LoVo (cell line): ENCODE results near the gene ARHGAP28.
A peak's percentile ranks its signal among the peaks of the same experiment; 100 is the strongest.
"Not testable (repeated sequence)": the region's sequence is repeated elsewhere in the genome, so short reads cannot be mapped to it uniquely, and the experiment has no call there.

Experiments used
- DNase-seq: peaks from one replicate; pipeline ENCODE4 v3.0.0-alpha.2; 2016; ENCODE audit warnings: low spot score

ARHGAP28 gene

DNA sequence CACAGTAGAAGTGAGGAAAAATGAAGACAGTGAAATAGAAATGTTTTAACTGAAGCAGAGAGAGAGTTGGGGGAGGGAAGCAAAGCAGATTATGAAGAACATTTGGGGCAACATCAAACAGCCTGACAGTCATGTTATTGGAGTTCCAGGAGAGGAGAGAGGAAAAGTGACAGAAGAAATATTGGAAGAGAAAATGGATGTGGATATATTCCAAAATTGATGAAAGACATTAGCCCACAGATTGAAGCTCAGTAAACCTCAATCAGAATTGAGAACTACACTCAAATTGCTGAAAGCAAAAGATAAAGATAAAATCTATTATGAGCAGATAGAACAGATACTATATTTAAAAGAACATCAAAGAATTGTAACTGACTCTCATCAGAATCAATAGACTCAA lies 90.8 kb downstream of the ARHGAP28 start:
- no peak for DNase-seq

DNA sequence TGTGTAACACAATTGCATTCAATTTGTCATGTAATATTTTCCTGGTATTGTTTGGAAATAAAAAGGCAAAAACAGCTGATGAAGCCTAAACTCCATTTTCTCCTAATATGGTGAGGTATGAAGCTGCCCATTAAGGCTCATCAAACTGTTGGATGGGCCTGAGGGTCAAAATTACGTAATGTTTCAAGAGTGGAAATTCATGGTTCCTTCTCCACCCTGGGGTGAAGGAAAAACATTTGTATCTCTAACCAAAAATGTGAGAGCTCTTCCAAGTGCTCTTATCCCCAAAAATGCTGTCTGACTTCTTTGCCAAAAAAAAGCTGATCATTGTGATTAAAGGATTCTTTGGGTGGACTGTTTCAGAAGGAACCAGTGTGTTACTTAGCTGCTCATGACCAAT lies 91.8 kb downstream of the ARHGAP28 start:
- DNase-seq = no peak

DNA sequence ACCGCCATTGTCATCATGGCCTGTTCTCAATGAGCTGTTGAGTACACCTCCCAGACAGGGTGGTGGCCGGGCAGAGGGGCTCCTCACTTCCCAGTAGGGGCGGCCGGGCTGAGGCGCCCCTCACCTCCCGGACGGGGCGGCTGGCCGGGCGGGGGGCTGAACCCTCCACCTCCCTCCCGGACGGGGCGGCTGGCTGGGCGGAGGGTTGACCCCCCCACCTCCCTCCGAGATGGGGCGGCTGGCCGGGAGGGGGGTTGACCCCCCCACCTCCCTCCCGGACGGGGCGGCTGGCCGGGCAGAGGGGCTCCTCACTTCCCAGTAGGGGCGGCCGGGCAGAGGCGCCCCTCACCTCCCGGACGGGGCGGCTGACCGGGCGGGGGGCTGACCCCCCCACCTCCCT lies 97.6 kb downstream of the ARHGAP28 start:
- not testable (repeated sequence) for DNase-seq

DNA sequence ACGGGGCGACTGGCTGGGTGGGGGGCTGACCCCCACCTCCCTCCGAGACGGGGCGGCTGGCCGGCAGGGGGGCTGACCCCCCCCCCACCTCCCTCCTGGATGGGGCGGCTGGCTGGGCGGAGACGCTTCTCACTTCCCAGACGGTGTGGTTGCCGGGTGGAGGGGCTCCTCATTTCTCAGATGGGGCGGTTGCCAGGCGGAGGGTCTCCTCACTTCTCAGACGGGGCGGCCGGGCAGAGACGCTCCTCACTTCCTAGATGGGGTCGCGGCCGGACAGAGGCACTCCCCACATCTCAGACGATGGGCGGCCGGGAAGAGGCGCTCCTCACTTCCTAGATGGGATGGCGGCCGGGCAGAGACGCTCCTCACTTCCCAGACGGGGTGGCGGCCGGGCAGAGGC lies 98.0 kb downstream of the ARHGAP28 start:
- not testable (repeated sequence) for DNase-seq

DNA sequence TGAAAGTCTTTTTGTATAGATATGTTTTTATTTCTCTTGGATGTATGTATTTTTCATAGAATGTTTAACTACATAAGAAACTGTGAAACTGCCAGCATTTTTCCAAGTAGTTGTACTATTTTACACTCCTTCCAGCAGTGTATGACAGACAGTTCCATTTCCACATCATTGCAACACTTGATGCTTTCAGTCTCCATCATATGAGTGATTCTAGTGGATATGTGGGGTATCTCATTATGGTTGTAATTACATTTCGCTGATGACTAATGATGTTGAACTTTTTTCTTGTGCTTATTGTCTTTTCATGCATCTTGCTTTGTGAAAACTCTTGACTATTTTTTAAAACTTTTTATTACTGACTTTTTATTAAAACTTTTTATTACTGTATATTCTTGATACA lies 101.4 kb downstream of the ARHGAP28 start:
- no peak for DNase-seq

DNA sequence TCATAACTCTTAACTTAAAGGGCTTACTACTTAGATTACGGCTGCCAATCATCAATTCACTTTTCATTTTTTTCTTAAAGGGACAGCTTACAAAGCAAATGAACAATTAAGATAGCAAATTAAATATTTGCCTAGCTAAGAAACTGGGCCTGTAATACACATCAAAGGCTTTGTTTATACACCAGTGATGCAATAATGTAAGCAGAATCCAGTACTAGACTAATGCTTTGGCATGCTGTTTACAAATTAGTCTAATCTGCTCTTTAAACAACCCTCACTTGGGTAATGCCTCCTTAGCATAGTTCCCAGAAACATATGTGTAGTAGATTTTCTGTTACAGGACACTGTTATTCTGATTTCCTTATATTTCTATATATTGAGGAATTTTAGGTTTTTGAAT lies 105.8 kb downstream of the ARHGAP28 start:
- no peak for DNase-seq

DNA sequence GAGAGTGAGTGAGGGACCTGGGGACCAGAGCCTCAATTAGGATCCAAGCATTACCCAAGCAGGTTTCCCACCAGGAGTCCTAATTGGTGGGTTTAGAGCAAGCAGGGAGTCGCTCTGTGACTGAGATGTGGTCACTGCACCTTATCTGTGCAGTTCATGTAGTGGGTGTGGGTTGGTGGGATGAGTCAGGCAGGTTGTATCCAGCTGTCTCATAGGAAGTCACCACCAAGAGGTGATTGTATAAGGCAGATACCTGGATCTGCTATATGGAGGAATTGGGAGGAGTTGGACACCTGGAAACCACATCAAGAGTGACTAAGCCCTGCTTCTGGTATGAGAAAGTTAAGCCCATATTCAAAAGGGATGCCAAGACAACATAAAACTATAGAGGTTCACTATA lies 106.8 kb downstream of the ARHGAP28 start:
- peak; percentile 43 for DNase-seq

DNA sequence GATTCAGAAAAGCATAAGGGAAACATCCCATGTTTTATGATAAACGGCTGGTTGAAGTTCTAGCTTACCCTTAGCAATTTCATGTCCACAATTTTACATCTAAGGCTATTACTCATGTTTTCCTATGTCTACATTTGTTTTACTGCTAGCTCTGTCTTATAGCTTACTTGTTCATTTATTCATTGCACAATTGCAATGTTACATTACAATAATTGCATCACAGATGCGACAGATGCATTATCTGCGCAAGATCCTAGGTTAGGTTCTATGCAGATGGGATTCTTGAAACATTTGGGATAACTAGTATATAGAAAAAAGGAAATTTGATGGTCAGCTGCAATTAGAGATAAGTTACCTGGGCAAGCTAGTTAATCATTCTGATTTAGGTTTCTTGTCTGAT lies 108.4 kb downstream of the ARHGAP28 start:
- DNase-seq = no peak

DNA sequence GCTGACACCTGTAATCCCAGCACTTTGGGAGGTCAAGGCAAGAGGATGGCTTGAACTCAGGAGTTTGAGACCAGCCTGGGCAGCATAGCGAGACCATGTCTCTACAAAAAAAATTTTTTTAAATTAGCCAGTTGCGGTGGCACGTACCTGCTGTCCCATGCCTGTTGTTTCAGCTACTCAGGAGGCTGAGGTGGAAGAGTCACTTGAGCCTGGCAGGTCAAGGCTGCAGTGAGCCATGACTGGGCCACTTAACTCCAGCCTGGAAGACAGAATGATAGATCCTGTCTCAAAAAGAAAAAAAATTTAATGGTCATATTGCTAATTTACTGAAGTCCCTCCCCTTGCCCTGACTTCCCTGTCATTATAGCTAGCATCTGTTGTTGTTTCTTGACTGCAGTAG lies 112.6 kb downstream of the ARHGAP28 start:
- no peak for DNase-seq

DNA sequence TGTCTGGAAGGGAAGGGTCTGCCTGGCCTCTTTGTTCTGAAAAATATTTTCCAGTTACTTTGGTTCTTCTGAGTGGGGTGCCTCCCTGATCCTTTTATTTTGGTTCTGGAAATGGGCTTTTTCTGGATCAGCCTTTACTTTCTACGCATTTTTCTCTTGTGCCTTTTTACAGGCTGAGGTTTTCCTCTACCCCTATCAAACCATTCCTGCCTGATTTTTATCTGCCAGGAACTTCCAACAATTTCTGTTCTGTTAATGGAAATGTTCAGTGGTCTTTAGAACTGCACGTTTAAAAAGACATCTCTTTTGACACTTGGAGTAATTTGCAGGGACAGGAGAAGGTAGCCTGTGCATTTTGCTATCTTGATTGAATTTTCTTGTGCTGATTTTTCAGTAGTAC lies 113.8 kb downstream of the ARHGAP28 start:
- DNase-seq = no peak

DNA sequence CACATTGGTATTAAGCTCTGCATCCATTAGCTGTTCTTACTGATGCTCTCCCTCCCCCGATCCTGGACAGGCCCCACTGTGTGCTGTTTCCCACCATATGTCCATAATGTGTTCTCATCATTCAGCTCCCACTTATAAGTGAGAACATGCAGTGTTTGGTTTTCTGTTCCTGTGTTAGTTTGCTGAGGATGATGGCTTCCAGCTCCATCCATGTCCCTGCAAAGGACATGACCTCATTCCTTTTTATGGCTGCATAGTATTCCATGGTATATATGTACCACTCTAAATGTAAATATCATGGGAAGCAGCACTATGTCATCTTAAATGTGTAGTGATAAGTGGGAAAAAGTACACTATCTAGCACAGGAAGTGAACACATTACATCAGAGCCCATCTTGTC lies 116.0 kb downstream of the ARHGAP28 start:
- not testable (repeated sequence) for DNase-seq

DNA sequence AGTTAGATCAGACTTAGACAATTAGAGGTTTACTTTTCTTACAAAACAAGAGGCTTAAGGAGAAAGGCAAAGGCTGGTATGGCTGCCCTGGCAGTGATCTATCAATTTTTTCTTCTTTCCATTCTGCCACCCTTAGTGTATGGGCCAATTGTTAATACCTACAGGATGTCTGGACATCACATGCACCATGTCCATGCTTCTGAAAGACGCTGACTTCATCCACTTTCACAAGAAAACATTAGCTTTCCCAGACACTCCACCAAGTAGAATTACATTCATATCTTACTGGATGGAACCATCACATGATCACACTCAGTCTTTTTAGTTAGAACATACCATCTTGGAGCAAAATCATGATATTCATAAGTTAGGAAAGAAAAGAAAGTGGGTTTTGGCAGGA lies 120.9 kb downstream of the ARHGAP28 start:
- no peak for DNase-seq

DNA sequence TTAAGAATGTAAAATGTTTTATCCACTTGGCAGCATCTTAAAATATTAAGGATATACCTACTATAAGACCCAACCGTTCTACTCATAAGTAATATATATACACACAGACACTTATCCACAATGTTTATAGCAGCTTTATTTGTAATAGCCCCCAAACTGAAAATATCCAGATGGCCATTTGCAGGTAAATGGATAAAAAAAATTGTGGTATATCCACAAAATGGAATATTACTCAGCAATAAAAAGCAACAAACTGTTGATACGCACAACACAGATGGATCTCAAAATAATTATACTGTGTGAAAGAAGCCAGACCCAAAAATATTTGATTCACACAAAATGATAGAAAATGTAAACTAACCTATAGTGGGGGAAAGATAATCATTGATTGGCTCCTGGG lies 122.0 kb downstream of the ARHGAP28 start:
- no peak for DNase-seq

DNA sequence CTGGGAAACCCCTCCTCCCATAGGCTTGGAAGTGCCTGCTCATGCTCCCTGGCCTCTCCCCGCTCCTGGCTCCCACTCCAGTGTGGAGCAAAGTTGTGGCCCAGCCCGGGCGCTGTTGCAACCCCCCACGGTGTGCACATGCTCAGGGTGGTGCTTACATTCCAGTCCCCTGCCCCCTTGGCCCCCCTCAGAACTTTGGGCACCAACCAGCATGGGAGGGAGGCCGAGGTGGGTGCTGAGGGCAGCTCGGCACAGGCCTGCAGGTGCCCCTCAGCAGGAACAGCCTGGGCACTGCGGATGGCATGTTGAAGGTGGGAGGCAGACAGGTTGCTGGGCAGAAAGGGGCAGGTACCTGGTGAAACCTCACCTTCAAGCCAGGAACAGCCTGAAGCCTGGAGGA lies 125.3 kb downstream of the ARHGAP28 start:
- DNase-seq = no peak

DNA sequence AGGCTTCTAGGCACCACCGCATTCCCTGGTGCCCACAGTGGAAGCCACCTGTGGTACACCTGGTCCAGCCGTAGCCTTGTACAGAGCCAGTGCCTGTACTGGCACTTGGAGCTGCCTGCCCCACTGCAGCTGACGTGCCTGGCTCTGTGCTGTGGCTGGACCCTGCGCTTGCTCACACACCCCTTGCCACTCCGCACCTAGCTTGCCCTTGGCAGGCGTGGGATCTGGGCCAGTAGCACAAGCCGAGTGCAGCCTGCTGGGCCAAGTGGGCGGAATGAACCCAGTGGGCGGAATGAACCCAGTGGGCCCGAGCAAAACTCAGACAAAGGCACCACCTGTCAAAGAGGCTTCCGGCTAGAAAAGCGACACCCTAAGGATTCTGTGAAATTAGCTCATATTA lies 126.3 kb downstream of the ARHGAP28 start:
- DNase-seq = no peak

DNA sequence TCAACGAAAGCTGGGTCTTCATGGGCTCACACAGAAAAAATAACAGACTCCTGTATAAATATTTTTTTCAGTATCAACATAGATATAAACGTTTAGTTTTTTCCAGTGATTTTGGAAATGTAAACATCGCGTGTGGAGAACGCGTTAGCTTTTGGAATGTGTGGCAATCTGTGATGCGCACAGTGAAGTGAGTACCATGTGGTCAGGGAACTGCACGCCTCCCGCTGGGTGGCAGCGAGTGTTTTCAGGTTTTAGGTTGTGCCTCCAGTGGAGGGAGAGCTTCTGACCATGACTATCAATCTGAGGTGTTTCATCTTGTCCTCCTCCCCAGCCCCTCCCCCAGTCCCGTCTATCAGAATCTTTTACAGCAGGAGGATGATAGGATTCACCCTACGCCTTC lies 127.8 kb downstream of the ARHGAP28 start:
- no peak for DNase-seq

DNA sequence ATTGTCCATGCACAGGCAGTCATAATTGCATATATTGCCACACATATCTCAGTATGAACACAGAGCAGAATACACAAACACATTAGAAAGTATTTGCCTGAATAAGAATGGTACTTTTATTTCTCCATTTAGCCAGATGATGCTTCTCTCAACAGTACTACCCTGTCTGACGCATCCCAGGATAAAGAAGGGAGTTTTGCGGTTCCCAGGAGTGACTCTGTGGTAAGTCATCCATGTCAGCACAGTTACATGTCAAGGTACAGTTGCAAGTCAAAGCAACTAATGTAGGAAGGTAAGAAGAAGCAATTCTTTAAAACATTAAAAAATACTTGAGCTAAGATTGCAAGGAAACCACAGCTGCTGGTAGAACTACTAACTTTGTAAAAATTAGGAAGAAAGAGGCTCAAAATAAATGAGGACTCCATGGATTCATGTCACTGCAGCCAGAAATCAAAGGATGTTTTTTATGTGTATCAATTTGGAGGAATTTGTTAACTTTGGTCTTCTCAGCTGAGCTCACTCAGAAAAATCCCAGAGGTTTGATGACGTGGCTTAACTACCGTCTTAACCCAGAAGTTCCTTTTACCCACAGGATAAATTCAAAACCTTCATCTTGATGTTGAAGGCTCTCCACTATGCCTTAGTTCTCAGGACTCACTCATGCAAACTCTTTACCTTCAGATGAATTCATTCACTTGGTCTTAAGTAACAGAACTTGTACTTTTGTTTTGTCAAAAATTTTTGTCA lies 130.3 kb downstream of the ARHGAP28 start:
- no peak for DNase-seq

DNA sequence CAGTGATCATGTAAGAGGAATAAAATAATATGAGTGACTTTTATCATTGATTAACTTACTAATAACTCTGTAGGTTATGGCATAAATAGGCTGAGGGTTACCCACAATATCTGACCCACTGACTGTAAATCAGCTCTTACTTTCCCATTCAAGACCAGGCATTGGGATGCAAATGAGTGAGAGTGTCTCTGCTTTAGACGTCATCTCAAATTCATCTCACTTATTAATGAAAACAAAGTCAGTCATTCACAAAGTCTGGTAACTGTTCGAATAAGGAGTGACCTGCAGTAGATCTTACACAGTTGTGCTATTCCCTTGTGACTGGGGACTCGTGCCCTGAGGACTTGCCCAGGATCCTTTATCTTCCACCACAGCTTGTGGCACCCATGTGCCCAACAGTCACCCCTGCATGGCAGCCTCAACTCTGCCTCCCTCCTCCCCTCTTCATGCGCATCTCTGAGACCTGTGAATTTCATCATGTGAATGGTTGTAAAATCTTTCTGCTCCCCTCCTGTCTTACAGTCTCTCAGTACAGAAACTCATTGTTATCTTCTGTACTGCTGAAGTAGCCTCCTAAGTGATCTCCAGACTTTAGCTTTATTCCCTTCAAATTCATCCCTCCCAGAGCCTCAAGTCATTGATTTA lies 131.4 kb downstream of the ARHGAP28 start:
- no peak for DNase-seq

DNA sequence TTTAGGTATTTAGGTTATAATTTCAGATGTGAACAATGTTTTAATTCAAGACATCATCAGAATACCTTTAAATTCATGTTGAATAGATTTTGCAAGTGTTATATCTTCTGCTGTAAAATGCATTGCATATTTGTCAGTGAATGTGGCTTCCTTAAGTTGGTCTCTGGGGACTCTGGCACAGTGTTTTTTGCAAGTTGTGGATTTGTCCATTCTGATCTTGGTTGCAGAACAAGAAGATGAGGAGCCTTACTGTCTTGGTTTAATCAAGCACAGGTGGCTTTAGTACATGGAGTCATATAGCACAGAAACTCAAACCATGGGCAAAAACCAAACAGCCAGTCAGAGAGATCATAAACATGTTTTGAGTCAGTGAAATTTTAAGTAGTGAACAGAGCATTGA lies 135.7 kb downstream of the ARHGAP28 start:
- no peak for DNase-seq

DNA sequence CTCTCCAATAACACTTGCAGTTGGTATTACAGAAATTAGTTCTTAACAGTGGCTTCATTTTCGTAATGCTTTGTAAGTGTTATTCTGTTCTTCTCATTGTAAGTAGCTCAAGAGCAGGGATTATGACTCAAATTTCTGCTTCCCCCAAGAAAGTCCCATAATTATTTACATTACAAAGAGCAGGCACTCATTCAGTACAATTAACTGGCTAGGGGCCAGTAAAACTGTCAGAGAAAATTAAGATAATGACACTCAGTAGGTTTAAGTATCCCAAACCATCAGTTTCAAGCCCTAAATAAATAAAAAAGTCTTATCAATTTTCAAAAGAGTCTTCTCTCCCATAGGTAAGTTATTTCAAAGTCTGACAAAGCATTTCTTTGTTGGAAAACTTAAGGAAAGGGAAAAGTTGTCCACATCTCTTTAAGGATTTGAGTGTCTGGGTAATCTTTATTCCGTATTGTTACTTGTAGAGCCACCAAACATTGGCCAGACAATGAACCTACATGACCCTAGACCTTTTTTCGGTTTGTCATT lies 137.1 kb downstream of the ARHGAP28 start:
- no peak for DNase-seq

DNA sequence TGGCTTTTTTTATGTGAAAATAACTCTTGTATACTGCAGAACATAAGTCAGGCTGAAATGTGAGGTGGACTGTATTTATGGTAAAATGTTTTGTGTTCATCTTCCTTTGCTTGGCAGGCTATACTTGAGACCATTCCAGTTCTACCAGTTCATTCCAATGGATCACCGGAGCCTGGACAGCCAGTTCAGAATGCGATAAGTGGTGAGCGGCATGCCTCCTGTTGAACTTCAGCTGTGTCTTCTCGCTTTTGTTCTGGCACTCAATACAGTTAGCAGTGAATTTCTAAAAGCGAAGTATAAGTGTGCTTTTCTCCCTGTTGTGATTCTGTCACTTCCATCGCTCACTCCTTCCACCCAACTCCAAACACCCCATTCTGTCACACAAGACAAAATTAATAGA lies 138.5 kb downstream of the ARHGAP28 start:
- DNase-seq = no peak

DNA sequence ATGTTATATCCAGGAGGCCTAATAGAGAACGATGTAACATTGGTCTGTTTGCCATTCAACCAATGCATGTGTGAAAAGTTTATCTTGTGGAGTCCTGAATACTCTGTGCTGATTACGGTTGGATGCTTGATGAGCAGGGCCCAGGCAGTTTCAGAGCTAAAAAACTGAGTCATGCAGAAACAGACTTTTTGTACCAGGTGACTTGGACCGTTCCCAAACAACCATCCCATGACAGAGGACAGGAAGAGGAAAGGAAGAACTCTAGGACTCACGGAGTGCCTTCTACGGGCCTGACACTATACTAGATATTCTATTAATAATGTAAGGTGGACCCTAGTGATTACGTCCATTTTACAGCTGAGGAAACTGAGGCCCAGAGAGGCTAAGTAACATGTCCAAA lies 142.1 kb downstream of the ARHGAP28 start:
- no peak for DNase-seq

DNA sequence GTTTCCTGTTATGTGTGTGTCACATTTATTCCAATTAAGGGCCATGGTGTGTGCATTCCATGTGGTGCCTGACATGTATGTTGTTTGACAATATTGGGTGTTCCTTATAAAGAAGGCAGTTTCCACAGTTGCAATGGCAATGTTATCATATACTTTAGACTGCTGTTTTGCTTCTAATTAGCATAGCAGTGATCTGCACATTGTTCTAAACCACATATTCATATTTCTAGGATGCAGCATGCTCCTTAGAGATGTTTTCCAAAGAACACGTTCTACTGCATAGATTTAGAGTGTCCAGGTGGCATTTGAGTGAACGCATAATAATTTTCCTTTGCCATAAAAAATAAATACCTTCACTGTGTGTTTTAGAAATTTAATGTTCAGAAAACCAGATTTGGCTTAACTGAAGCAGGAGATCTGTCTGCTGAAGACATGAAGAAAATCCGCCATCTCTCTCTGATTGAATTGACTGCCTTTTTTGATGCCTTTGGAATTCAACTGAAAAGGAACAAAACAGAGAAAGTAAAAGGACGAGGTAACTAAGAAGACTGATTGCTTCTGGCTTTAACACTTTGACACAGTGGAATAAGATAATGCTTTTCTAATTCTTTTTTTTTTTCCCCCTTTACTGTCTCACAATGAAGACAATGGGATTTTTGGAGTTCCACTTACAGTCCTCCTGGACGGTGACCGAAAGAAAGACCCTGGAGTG lies 143.7 kb downstream of the ARHGAP28 start:
- no peak for DNase-seq
